SK-N-SH treated with all-trans-retinoic acid at 6 μM for 48 hours (cell line): ENCODE data around the gene CD74.

Experiments
- CREB5 ChIP-seq: fragments of 250-450 bp; sonication (Bioruptor Pico); IDR thresholded peaks from 2 replicates; pipeline ENCODE4 v1.5.1; 2020; ENCODE audit warnings: low read depth, mild to moderate bottlenecking, moderate library complexity
- CSDC2 ChIP-seq: fragments of 250-450 bp; sonication (Bioruptor Pico); IDR thresholded peaks from 2 replicates; pipeline ENCODE4 v1.5.0; 2020; ENCODE audit warnings: mild to moderate bottlenecking, moderate library complexity

DNA sequence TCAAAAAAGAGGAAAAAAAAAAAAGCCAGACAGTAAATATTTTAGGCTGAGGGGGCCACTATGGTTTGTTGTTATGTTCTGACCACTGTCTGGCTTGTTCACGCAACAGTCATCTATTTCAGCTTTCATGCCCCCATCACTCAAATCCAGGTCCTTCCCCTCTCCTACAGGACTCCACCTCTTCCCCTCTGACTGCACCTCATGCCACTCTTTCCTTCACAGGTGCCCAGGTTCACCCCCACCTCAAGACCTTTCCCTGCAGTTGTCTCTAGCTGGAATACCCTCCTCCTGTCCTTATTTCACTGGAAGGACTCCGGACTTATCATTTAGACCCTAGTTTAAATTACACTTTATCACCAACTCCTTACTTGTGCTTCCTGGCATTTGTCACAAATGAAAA is 33.4 kb upstream of the CD74 start:
- no peak for TF ChIP-seq CSDC2 (CRISPR knock-in tag)
- no peak for TF ChIP-seq CREB5 (CRISPR knock-in tag)
